Mucosa of descending colon (tissue), 3 donors: ENCODE results near the gene CEBPA. TPM values are rescaled to one million over a fixed set of nuclear protein-coding genes. Genes with fewer than 3 reads are reported as not detected.
A peak's percentile ranks its signal among the peaks of the same experiment; 100 is the strongest.

ENCODE experiments used
- ATAC-seq: fragments of 200-7000 bp; cut with Tn5 transposase; one replicate; pipeline ENCODE4 v1.9.1; 2020; ENCODE audit warnings: mild to moderate bottlenecking, moderate library complexity
- DNase-seq, 3 donors: peaks; one replicate each; pipeline ENCODE4 v3.0.0-alpha.2; 2020
- H3K36me3 ChIP-seq: fragments of 200-600 bp; one replicate; pipeline ENCODE4 v1.8.0; 2021; ENCODE audit warnings: low read depth, mild to moderate bottlenecking
- H3K4me1 ChIP-seq: fragments of 200-600 bp; one replicate; pipeline ENCODE4 v1.8.0; 2021; ENCODE audit warnings: low read depth, mild to moderate bottlenecking
- H3K4me3 ChIP-seq: fragments of 200-600 bp; one replicate; pipeline ENCODE4 v1.8.0; 2021; ENCODE audit warnings: mild to moderate bottlenecking
- H3K9me3 ChIP-seq: fragments of 200-600 bp; one replicate; pipeline ENCODE4 v1.8.0; 2021; ENCODE audit warnings: mild to moderate bottlenecking
- intact Hi-C, 2 donors: fragments of 100-400 bp; cut with DNase I in 1 of 2; cut with micrococcal nuclease in 1 of 2; formaldehyde crosslinking; loops; one replicate each; pipeline versions ENCODE4 v1.11.0 to v1.11.1; 2022; cut with DNase I, micrococcal nuclease
- total RNA-seq, 3 donors: library from RNA; stranded (reverse); fragmentation: NEBNext Ultra II Directional in 2 of 3; extraction: Animal tissue kit (Norgen Biotek cat#: 25700) in 2 of 3; gene quantifications; one replicate each; pipeline versions ENCODE4 v1.2.1 to v1.2.4, GENCODE V29; 2021 to 2023
- TF ChIP-seq, protein P1 (sequence below): fragments of 200-600 bp; IDR thresholded peaks from one replicate; pipeline ENCODE4 v1.8.0; 2022; ENCODE audit warnings: antibody characterized with exemption, mild to moderate bottlenecking
- donor health status: DM: no; HTN: no; CAD: no; lungs with moderate emphysema.
- donor health status: DM: no; HTN: no; CAD: no.
- donor health status: DM: no; HTN: yes; CAD: no.

CEBPA gene
- total RNA-seq, 3 donors from 2014 or later: 30.1 to 73.2 (median 66.1) TPM

DNA sequence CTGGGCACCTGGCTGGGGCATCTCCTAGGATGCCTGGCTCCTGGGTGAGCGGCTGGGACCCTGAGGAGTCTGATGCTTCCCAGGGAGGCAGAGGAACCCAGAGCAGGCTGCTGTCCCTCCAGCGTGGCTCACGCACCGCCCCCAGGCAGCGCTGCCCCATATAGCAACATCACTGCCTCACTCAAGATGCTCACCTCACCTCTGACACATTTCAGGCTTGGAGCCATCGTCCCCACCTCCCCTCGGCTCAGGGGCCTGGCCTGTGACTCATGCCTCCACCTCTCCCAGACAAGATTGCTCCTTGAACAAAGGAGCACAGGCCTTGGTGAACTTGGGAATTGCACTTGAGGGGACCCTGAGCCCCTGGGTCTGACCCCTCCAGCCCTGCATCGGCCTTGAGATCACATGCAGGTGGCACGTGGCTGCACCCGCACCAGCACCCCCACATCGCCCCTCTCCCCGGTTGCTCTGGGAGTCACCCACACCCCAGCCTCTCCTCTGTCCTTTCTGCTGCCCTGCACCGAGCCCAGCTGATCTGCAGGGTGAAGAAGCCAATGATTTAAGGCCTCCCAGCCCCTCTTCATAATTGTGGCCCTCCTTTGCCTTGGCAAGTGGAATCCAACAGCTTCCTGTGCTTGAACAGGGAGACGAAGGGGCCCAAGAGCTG lies 11.2 kb downstream of the CEBPA start:
- no peaks in the 10 kb centered on the region for H3K36me3 ChIP-seq
- H3K4me1 ChIP-seq: peaks cover 43% of the 10 kb centered on the region
- ATAC-seq: peak; percentile 72
- no peak overlapping the region for H3K4me3 ChIP-seq
- DNase-seq: peak; percentile 66 to 80 (median 78)
- H3K9me3 ChIP-seq: peaks cover 3% of the 10 kb centered on the region
- intact Hi-C loops: no loop called here
- TF ChIP-seq, protein P1, sequence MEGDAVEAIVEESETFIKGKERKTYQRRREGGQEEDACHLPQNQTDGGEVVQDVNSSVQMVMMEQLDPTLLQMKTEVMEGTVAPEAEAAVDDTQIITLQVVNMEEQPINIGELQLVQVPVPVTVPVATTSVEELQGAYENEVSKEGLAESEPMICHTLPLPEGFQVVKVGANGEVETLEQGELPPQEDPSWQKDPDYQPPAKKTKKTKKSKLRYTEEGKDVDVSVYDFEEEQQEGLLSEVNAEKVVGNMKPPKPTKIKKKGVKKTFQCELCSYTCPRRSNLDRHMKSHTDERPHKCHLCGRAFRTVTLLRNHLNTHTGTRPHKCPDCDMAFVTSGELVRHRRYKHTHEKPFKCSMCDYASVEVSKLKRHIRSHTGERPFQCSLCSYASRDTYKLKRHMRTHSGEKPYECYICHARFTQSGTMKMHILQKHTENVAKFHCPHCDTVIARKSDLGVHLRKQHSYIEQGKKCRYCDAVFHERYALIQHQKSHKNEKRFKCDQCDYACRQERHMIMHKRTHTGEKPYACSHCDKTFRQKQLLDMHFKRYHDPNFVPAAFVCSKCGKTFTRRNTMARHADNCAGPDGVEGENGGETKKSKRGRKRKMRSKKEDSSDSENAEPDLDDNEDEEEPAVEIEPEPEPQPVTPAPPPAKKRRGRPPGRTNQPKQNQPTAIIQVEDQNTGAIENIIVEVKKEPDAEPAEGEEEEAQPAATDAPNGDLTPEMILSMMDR: no peak

DNA sequence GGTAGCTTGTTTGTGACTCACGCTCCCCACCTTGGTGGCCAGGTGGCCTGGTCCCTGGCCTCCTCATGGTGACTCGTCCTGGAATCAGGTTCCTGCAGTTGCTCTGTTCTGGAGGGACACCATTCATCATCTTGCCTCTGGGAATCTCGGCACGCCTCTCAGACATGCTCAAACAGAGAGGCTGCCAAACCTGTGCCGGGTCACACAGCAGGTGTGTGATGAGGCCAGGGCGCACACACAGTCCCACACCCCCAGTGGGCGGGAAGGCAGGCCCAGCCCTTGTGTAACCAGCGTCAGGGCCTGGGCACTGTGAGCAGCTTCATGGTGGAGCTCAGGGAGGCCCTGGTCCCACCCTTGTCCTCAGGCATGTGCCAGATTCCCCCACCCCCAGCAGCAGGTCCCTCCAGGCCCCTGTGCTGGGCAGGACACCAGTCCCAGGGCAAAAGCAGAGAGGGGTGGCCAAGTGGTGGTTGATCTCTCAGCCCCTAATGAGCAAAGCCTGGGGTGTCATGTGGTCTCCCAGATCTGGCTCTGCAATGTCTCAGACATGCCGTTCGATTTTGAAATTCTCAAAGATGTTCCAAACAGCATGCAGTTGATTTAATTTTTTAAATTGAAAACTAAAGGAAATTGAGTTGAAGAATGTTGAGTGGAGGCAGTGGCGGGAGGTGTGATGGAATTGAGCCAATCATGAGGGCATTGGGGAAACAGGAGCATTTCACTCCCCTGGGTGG lies 12.1 kb downstream of the CEBPA start:
- ATAC-seq: peak; percentile 24
- TF ChIP-seq, protein P1: no peak
- intact Hi-C loops: no loop called here
- peak; percentile 53 to 76 (median 63) for DNase-seq
- H3K4me3 ChIP-seq: no peak overlapping the region
- no peaks in the 10 kb centered on the region for H3K36me3 ChIP-seq
- peaks cover 3% of the 10 kb centered on the region for H3K9me3 ChIP-seq
- peaks cover 51% of the 10 kb centered on the region for H3K4me1 ChIP-seq

DNA sequence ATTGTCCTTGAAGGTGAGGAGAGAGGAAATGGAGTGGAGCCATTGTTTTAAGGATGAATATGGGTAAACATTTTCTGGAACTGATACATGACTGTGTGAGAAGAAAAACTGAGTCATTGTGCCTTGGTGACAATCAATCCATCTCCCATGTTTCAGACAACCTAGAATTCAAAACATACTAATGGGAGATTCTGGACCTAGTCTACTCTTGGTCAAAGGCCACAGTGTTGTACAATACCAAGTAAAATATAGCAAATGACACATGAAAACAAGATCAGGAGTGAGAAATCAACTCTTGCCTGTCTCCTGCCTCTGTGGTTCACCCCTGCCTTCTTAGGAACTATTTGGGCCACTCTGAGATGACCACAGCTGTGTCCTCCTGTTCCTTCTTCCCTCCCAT lies 13.1 kb downstream of the CEBPA start:
- intact Hi-C loops: no loop called here
- no peak for ATAC-seq
- DNase-seq: no peak
- TF ChIP-seq, protein P1: no peak
- peaks cover 54% of the 10 kb centered on the region for H3K4me1 ChIP-seq
- H3K4me3 ChIP-seq: no peak overlapping the region
- H3K9me3 ChIP-seq: peaks cover 3% of the 10 kb centered on the region
- H3K36me3 ChIP-seq: no peaks in the 10 kb centered on the region

DNA sequence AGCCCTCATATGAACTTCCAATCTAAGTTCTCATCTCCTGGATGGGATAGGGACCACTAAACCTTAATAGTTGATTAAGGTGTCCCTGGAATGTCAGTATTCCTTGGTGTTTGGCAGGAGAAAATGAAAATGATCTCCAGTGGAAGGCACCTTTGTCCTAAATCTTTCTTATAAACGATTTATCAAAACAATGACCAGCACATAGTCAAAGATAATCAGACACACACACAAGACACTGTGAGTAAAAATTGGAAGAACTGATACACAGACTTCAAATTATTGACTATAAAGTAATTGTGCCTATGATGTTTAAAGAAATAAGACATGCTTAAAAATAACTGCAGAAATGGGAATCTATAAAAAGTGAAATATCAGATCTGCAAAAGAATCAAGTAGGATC lies 13.7 kb downstream of the CEBPA start:
- ATAC-seq: no peak
- Histone ChIP-seq H3K4me1 (peaks cover 48% of the 10 kb centered on the region), H3K36me3 (no peaks in the 10 kb centered on the region), H3K4me3 (no peak overlapping the region), H3K9me3 (peaks cover 3% of the 10 kb centered on the region)
- TF ChIP-seq, protein P1: no peak
- intact Hi-C loops: no loop called here
- no peak for DNase-seq

DNA sequence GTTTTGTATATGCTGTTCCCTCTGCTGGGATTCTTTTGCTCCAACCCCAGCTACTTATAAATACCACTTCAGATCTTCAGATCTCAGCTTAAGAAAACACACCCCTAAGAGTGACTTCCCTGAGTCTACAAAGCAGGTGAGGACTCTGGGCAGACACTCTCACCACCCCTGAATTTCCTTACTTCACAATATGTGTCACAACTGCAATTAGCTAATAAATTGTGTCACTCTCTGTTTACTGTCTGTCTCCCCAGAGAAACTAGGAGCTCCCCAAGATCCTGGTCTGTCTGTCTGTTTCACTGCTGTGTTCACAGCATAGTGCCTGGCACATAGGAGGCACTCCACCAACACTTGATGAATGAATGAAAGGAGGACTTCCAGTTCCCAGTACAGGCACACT lies 14.4 kb downstream of the CEBPA start:
- ATAC-seq: no peak
- Histone ChIP-seq H3K4me3 (no peak overlapping the region), H3K9me3 (peaks cover 3% of the 10 kb centered on the region), H3K36me3 (no peaks in the 10 kb centered on the region), H3K4me1 (peaks cover 43% of the 10 kb centered on the region)
- TF ChIP-seq, protein P1: no peak
- no peak for DNase-seq
- intact Hi-C loops: no loop called here
